Activated naive CD4-positive, alpha-beta T cell treated with anti-CD3 and anti-CD28 coated beads, Interleukin-2, amount 10 ng/mL, durations not matched to agents 7 days and 5 days (primary cell): ENCODE results near the gene EML3.
"Not testable (repeated sequence)": the region's sequence is repeated elsewhere in the genome, so short reads cannot be mapped to it uniquely, and the experiment has no call there.

Source experiments
- CTCF ChIA-PET: fragments of 350-600 bp; sonication (Branson Sonifier 250); formaldehyde crosslinking; loops from one replicate; lab custom pipeline; 2021; ENCODE audit warnings: antibody characterized with exemption; lab: Charles Lee
- DNase-seq: peaks from one replicate; pipeline ENCODE4 v3.0.0-alpha.2; 2020
- H3K27ac Mint-ChIP-seq: one replicate; pipeline ENCODE4 v1.8.0; 2021; ENCODE audit warnings: mild to moderate bottlenecking, moderate library complexity, mixed read lengths
- H3K27me3 Mint-ChIP-seq: one replicate; pipeline ENCODE4 v1.8.0; 2021; ENCODE audit warnings: mild to moderate bottlenecking, mixed read lengths
- H3K36me3 Mint-ChIP-seq: one replicate; pipeline ENCODE4 v1.8.0; 2021; ENCODE audit warnings: mixed read lengths
- H3K4me1 Mint-ChIP-seq: one replicate; pipeline ENCODE4 v1.8.0; 2021; ENCODE audit warnings: mixed read lengths
- H3K4me3 Mint-ChIP-seq: one replicate; pipeline ENCODE4 v1.8.0; 2021; ENCODE audit warnings: mild to moderate bottlenecking, moderate library complexity, mixed read lengths
- H3K9me3 Mint-ChIP-seq: one replicate; pipeline ENCODE4 v1.8.0; 2021; ENCODE audit warnings: mixed read lengths

The EML3 gene

DNA sequence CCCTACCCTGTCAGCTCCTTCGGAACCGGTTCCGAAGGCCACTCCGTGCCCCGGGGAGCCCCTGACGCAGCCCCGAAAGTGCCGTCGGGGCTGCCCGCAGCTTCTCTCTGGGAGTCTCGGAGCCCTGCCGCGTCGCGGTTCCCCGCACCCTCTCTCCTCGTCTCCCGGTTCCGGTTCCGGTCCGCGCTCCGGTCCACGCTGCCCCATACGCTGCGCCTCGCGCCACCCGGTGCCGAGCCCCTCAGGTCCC, 11.5 kb downstream of the EML3 start:
- DNase-seq = peak; percentile 68
- Mint-ChIP-seq H3K36me3 (peaks cover 73% of the 10 kb centered on the region), H3K27ac (peak overlapping the region; percentile 96), H3K4me1 (peaks cover 58% of the 10 kb centered on the region), H3K4me3 (peak overlapping the region; percentile 87), H3K27me3 (no peaks in the 10 kb centered on the region), H3K9me3 (no peaks in the 10 kb centered on the region)
- CTCF ChIA-PET = interaction anchor here (0.9 to 2.1 kb wide), 6 partner anchors 9 to 93 kb away, joined by 3 to 16 read pairs (median 8); partner anchors contain the start of genes B3GAT3, EML3, LRRN4CL and TUT1

DNA sequence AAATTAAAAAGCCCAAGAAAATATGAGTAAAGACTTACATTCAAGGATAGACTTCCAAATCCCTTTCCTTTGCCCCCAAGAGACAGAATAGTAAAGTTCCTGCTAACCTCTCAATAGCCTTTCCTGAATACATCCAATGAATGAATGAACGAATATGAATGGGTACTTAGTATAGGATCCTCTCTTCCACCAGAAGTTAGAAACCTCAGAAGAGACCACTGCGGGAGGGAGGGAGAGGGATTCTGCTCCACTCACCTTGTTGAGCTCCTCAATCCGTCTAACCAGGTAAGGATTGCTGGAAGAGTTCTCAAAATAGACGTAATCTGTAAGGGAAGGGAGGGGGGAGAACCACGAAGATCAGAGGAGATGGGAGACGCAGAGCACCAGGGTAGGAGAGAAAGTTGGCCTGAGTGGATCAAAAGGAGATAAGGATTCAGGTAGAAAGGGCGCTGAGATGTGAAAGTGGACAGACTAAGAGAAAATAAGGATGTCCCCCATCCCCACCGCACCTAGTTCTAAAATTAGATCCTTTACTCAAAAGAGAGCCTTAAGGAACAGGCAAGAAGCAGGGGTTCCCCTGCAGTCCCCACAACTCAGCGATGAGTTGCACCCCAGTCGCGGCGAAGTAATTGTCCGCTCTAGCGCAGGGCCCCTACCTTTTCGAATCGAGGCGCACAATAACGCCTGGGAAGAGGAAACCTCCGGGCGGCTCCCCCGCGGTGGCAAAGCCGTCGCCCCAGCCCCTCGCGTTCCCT, 12.0 kb downstream of the EML3 start:
- Mint-ChIP-seq H3K9me3 (no peaks in the 10 kb centered on the region), H3K4me3 (peak overlapping the region; percentile 87), H3K27ac (peak overlapping the region; percentile 96), H3K27me3 (no peaks in the 10 kb centered on the region), H3K4me1 (peaks cover 58% of the 10 kb centered on the region), H3K36me3 (peaks cover 72% of the 10 kb centered on the region)
- no peak for DNase-seq
- CTCF ChIA-PET = interaction anchor here (1.3 to 2.1 kb wide), 3 partner anchors 9 to 66 kb away, joined by 4 to 16 read pairs (median 10); partner anchors contain the start of genes B3GAT3 and TUT1

DNA sequence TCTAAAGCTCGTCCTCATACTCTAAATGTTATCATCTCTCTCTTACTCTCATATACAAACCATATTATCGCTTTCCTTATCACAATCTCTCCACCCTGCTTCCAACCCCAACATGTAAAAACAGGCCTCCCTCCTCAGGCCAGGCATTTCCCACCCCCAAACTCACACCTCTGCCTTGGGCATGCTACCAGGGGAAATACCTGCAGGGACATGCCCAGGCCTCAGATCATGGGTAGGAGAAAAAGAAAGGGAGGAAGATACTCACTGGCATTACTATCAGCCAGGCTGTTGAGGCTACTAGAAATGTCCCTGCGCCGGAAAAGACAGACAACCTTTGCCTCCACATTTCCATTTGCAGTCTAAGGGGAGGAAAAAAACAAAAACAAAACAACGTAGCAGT, 12.7 kb downstream of the EML3 start:
- Mint-ChIP-seq H3K27ac (peak overlapping the region; percentile 96), H3K9me3 (no peaks in the 10 kb centered on the region), H3K4me1 (peaks cover 61% of the 10 kb centered on the region)

DNA sequence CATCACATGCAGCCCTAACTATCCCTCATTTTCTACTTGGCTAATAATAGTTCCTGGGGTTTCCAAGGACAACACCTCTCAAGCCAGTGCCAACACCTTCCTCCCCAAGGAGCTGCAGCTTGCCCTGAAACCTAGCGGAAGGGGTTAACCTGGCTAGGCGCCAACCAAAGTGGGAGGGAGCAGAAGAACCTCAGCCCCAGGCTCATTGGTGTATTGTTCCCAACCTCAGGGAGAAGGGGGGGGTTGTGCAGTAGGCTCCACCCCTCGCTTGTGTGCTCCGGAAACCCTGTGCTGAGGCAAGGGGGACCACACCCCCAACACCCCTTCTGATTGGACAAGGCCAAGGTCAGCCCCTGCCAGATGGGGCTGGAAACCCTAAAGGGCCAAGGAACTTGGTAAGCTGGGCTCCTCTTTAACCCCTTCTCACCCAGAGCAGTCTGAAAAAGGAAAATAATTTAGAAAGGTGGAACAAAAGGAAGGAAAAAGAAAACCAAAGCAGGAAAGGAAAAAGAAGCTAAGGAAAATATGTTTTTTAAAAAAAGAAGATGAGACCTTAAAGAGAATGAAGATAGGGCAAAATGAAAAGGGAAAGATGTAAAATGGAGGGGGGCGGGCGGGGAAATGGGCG, 13.4 kb downstream of the EML3 start:
- H3K4me1 Mint-ChIP-seq = peaks cover 65% of the 10 kb centered on the region
- H3K27me3 Mint-ChIP-seq = no peaks in the 10 kb centered on the region
- H3K36me3 Mint-ChIP-seq = peaks cover 79% of the 10 kb centered on the region
- no peaks in the 10 kb centered on the region for H3K9me3 Mint-ChIP-seq
- H3K4me3 Mint-ChIP-seq = peak overlapping the region; percentile 87
- DNase-seq = peak; percentile 98
- CTCF ChIA-PET = interaction anchor here (0.8 kb wide), 1 partner anchor 176 kb away, joined by 4 read pairs; no protein-coding TSS in a partner anchor
- H3K27ac Mint-ChIP-seq = peak overlapping the region; percentile 96

More for the DNA sequence above, 12.7 kb downstream of the EML3 start:
- Mint-ChIP-seq H3K36me3 (peaks cover 74% of the 10 kb centered on the region), H3K27me3 (no peaks in the 10 kb centered on the region), H3K4me3 (peak overlapping the region; percentile 87)
- DNase-seq = no peak
- CTCF ChIA-PET = interaction anchor here (0.8 kb wide), 1 partner anchor 177 kb away, joined by 4 read pairs; no protein-coding TSS in a partner anchor

DNA sequence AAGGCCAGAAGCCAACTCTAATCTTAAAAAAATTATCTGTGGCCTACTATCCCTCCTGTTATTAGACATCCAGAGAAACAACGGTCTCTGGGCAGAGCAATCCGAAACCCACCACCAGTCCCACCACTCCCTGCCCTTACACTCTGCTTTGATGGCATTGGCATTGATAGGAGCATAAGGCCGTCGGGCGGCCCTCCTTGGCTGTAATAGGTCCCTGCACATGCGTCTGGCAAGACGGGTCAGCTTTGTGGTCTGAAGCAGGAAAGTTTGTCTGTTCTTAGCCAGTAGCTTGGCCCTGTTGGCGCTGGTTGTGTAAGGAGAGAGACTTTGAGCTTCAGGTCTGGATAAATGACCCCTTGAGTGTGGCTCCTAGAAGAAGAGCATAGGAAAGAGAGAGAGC, 17.5 kb downstream of the EML3 start:
- Mint-ChIP-seq H3K9me3 (no peaks in the 10 kb centered on the region), H3K4me1 (peaks cover 76% of the 10 kb centered on the region), H3K27me3 (no peaks in the 10 kb centered on the region), H3K27ac (no peak overlapping the region), H3K4me3 (no peak overlapping the region), H3K36me3 (peaks cover 75% of the 10 kb centered on the region)
- CTCF ChIA-PET = interaction anchor here (0.5 to 5.6 kb wide), 4 partner anchors 16 to 170 kb away, joined by 3 to 44 read pairs (median 10); partner anchors contain the start of genes EML3 and ROM1
- DNase-seq = no peak

DNA sequence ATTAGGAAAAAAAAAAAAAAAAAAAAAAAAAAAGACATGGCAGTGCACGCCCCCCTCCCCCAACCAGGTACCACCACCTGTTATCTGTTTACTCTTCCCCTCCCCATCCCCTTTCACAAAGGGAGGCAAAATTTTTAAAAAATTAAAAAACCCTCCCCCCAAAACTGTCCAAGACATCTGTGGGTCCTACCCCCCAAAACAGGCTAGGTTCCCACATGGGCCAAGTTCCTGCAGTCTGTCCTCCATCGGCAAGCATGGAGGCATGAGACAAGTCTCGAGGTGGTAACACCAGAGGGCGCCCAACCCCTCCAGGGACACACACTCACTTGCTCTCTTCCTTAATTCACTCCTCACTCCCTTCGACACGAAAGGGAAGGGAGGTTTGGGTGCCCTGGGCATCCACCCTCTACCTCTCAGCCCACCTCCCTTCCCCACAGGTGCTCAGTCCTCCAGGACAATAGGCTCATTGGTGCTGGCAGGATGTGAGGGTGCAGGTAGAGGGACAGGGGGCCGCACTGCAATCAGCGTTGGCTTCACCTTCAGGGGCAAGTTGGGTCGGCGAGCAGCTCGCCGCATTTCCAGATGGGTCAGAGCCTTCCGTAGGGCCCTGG, 19.0 kb downstream of the EML3 start:
- Mint-ChIP-seq H3K4me3 (peak overlapping the region; percentile 71), H3K36me3 (peaks cover 59% of the 10 kb centered on the region), H3K27me3 (no peaks in the 10 kb centered on the region), H3K4me1 (peaks cover 72% of the 10 kb centered on the region), H3K9me3 (no peaks in the 10 kb centered on the region), H3K27ac (peak overlapping the region; percentile 92)
- CTCF ChIA-PET = interaction anchor here (0.7 to 5.6 kb wide), 18 partner anchors 10 to 198 kb away, joined by 3 to 44 read pairs (median 4); partner anchors contain the start of genes C11orf98, CSKMT, EML3 and GANAB
- peak; percentile 91 for DNase-seq

DNA sequence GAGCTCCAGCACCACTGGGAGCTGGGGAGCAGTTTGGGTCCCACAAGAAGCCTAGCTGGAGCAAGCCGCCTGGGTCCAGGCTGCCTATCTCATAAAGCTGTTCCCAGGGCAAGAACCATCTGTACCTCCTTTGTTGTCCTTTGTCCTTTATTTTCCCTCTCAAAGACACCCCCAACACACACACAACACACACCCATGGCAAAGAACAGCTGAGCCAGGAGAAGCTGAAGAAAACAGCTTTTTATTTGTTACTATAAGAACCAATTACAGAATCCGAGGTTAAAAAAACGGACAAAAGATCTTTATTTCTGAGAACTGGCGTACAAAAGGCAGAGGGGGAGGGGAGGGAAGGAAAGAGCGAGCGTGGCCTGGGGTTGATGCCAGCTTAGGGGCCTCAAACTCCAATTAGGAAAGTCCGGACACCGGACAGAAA, 19.6 kb downstream of the EML3 start:
- CTCF ChIA-PET = interaction anchor here (0.8 to 5.6 kb wide), 20 partner anchors 8 to 198 kb away, joined by 3 to 44 read pairs (median 6); partner anchors contain the start of genes C11orf98, CSKMT, EEF1G and EML3
- Mint-ChIP-seq H3K4me1 (peaks cover 66% of the 10 kb centered on the region), H3K36me3 (peaks cover 54% of the 10 kb centered on the region), H3K27me3 (no peaks in the 10 kb centered on the region), H3K4me3 (peak overlapping the region; percentile 45), H3K9me3 (no peaks in the 10 kb centered on the region), H3K27ac (peak overlapping the region; percentile 98)
- DNase-seq = no peak

DNA sequence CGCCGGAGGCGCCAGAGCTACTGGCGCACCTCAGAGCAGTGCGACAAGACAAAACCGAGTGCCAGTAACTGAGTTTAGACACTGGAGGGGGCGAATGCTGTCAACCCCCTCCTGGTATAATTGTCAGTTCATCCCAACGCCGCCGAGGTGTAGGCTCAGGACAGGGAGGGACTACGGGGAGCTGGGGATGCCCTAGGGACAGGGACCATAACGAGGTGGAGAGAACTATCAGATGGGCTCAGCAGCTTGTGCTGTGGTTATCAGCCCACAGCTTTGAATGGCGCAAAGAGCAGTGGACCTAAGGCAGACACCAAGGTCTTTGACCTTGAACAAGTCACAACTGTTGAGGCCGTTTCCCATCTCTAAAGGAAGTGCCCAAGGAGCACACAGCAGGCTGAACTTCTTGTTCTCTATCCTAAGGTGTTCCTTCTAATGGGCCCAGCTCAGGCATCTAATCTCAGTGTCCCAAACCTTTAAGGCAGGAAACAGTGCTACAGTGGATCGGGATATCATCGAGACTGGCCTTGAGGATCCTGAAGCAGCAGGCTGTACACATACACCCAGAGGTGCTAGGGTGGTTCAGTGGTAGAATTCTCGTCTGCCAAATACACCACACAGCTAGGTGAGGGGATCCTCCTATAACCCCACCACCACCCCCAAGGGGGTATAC, 20.3 kb downstream of the EML3 start:
- Mint-ChIP-seq H3K4me1 (peaks cover 59% of the 10 kb centered on the region), H3K27ac (peak overlapping the region; percentile 98), H3K27me3 (no peaks in the 10 kb centered on the region), H3K4me3 (peak overlapping the region; percentile 100), H3K36me3 (peaks cover 50% of the 10 kb centered on the region), H3K9me3 (no peaks in the 10 kb centered on the region)
- no peak for DNase-seq
- CTCF ChIA-PET = interaction anchor here (0.7 to 5.6 kb wide), 30 partner anchors 9 to 279 kb away, joined by 3 to 44 read pairs (median 4); partner anchors contain the start of genes C11orf98, CSKMT, EEF1G and EML3

DNA sequence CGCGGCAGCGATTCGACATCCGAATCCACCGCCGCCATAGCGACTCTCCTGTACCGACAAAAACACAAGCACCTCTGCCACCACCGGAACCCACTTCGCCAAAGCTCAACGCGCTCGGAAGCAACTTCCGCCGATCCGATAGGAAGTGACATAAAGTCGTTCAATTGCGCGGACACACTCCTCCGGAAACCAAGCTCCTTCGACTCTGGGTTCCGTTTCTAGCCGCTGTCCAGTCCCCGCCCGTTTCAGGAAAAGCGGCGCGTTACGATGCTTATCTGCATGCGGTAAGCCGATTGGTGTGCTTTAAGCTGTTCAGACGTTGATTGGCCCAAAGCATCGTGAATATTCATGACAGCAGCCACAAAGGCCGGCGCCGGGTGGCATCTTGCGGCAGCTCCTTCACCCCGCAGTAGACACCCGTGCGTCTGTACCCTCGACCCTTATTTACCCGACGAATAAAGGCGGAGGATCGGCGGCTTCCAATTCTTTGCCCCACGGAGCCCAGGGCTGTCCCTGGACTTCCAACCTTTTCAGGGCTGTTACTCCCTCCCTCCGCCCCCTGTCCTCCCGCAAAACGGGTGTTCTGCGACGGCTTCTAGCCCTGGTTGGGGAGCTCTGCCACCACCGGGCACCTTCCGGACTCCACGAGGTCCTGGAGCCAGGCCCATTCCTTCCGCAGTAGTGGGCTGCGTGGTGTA, 21.0 kb downstream of the EML3 start, which contains the start of gene TUT1:
TSS of gene TUT1 (minus strand) at position 76 of the 698 bp plus-strand sequence. CDS start at position 38, 38 bp downstream.
- peak; percentile 98 for DNase-seq
- Mint-ChIP-seq H3K4me1 (peaks cover 56% of the 10 kb centered on the region), H3K36me3 (peaks cover 49% of the 10 kb centered on the region), H3K9me3 (no peaks in the 10 kb centered on the region), H3K4me3 (peak within 1 kb of the TSS; percentile 100), H3K27ac (peak within 1 kb of the TSS; percentile 98), H3K27me3 (no peaks in the 10 kb centered on the region)
- CTCF ChIA-PET = interaction anchor here (0.7 to 5.6 kb wide), 25 partner anchors 10 to 279 kb away, joined by 3 to 44 read pairs (median 4); partner anchors contain the start of genes C11orf98, CSKMT, EEF1G and EML3

DNA sequence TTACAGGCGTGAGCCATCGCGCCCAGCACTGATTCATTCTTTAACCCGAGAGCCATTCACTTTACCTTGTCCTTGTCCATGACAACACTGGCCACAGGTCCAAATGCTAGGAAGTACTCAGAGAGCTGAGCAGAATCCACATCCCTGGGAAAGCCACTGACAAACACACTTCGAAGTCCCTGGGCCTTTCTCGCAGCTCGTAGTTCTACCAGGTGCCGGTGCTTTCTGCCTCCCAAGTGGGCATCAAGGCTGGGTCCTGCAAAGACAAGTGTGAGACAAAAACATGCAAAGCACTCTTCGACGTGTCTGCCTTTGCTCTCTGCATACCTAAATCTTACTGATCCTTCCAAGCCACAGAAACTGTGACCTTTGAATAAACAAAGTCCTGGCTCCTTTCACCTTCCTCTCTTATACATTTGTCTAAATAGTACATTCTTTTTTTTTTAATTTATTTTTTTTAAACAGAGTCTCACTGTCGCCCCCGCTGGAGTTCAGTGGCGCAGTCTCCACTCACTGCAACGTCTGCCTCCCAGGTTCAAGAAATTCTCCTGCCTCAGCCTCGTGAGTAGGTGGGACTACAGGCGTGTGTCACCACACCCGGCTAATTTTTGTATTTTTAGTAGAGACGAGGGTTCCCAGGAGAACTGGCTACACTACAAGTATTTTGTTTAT, 23.5 kb downstream of the EML3 start:
- peak overlapping the region; percentile 100 for H3K4me3 Mint-ChIP-seq
- peaks cover 41% of the 10 kb centered on the region for H3K4me1 Mint-ChIP-seq

DNA sequence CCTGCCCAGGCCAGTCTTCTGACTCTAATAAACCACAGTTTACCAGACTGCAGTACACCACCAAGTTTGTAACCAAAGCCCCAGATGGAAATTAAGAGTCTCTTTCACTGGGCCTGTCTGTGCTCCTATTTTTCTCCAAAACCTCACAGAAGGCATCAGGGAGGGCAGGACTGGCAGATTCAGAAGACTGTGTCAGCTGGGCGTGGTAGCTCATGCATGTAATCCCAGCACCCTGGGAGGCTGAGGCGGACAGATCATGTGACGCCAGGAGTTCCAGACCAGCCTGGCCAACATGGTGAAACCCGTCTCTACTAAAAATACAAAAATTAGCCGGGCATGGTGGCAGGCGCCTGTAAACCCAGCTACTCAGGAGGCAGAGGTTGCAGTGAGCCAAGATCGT, 27.2 kb downstream of the EML3 start:
- not testable (repeated sequence) for DNase-seq, H3K9me3 Mint-ChIP-seq, H3K4me3 Mint-ChIP-seq, H3K27ac Mint-ChIP-seq, H3K27me3 Mint-ChIP-seq
- Mint-ChIP-seq H3K4me1 (peaks cover 14% of the 10 kb centered on the region), H3K36me3 (peaks cover 26% of the 10 kb centered on the region)
- CTCF ChIA-PET = interaction anchor here (1.8 kb wide), 1 partner anchor 109 kb away, joined by 4 read pairs; no protein-coding TSS in a partner anchor

More for the DNA sequence above, 23.5 kb downstream of the EML3 start:
- Mint-ChIP-seq H3K36me3 (peaks cover 32% of the 10 kb centered on the region), H3K27ac (peak overlapping the region; percentile 55), H3K27me3 (no peaks in the 10 kb centered on the region), H3K9me3 (no peaks in the 10 kb centered on the region)
- peak; percentile 53 for DNase-seq
- CTCF ChIA-PET = interaction anchor here (0.9 kb wide), 2 partner anchors 46 to 164 kb away, joined by 3 read pairs; no protein-coding TSS in a partner anchor

DNA sequence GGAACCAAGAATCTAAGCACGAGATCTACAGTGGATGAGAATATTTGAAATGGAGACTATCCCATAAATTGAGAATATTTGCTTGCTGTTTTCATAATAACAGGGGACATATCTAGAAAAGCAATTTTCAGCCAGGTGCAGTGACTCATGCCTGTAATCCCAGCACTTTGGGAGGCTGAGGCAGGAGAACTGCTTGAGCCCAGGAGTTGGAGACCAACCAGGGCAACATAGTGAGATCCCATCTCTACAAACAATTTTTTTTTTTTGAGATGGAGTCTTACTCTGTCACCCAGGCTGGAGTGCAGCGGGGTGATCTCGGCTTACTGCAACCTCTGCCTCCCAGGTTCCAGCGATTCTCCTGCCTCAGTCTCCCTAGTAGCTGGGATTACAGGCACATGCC, 30.8 kb downstream of the EML3 start:
- peaks cover 27% of the 10 kb centered on the region for H3K36me3 Mint-ChIP-seq
- H3K4me1 Mint-ChIP-seq, H3K4me3 Mint-ChIP-seq, H3K27ac Mint-ChIP-seq, CTCF ChIA-PET, DNase-seq, H3K9me3 Mint-ChIP-seq, H3K27me3 Mint-ChIP-seq: not testable (repeated sequence)
